ENCODE results near the gene HAO1.
"Not testable (repeated sequence)": the region's sequence is repeated elsewhere in the genome, so short reads cannot be mapped to it uniquely, and the experiment has no call there.

HAO1 gene

DNA sequence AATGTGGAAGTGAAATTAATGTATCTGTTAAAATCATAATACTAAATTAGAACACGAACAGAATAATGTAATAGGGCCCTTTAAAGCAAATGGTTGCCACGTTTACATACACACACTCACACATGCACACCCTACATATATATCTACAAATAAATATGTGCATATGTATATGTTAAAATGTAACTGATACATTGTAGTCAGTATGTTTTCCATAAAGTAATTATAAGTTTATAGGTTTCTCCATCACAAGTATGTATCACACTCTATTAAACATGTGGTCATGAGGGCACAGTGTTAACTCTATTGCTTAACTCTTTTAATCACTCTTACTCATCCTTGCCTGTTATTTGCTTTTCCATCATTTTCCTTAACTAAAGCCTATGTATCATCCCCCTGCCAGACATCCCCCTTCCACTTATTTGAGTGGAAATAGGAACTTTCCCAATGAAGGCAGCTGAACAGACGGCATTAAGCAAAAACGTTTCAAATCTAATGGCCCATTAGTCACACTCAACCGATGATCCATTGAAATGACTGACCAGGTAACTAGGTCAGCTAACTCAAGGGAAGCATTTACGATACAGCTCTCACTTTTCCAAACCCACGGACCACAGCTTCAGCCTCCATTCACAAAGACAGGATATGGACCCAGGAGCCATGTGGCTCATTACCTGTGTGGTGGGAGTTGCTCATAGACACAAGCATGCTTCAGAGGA, 89.3 kb downstream of the HAO1 start:
- DNase-seq: no peak

- no peak for DNase-seq
Measured at GRCh38 chr20:7849675-7850074, 90.6 kb downstream of the HAO1 start.

GRCh38 chr20:7848351-7848750, 91.9 kb downstream of the HAO1 start:
- no peak for DNase-seq

GRCh38 chr20:7843613-7844012, 96.6 kb downstream of the HAO1 start:
- DNase-seq: no peak

DNA sequence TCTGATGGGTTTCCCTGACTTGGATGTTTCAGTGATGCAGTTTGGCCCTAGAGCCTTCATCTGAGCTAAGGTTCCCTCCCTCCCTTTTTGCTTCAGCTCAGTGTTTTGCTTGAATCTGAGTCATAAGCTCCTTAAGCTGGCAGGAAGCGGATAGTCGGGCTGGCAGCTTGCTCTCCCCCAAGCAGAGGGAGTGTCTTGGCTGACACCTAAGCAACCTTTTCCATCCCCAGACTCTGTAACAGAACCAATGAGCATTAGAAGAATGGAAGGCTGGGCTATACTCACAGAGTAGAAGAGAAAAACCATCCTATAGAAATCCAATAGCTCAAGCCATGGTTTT, 98.3 kb downstream of the HAO1 start:
- peak; percentile 29 for DNase-seq

DNA sequence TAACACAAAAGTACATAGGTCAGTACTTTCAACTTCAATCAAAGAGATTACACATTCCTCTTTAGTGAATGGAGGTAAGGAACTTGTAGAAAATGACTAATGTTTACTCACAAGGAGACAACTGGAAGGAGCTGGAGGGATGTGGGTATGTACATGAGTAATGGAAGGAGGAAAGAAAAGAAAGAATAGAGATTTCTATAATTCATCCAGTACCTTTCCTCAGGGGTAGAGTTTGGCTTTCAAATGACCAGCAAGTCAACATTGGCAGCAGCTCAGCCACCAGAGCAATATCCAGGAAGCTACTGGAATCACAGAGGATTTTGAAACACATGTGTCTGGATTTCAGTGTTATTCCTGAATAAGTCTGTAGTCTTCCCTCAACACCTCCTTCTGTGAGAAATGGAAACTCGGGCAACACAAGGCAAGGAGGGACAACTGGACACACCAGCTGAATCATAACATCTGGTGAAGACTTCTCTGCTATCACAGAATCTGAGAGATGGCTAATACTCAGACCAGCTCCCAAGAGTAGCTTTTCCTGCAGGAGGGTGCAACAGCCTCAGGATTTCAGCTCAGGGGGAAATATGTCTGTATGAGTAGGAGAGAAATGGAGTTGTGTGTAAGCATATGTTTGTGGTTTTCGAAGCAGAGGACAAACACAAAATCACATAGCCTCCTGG, 98.8 kb downstream of the HAO1 start:
- DNase-seq: no peak

DNA sequence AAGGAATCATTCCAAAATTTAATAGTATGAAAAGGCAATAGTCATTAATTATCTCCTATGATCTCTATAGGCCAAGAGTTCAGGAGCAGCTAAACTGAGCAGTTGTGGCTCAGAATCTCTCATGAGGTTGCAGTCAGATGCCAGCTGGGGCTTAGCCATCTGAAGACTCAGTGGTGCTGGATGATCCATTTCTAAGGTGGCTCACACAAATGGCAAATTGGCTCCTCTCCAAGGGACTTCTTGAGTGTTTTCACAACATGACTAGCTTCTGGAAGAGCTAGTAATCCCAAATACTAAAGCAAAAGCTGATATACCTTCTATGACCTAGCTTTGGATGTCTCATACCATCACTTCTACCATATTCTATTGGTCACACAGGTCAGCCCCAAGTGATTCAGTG, 104.2 kb downstream of the HAO1 start:
- DNase-seq: no peak

- DNase-seq: not testable (repeated sequence)
Measured at GRCh38 chr20:7834441-7834840, 105.8 kb downstream of the HAO1 start.

All from eye (tissue), 1 donor.